Measurements from ENCODE around the gene NDRG3.
A peak's percentile ranks its signal among the peaks of the same experiment; 100 is the strongest.

- TF ChIP-seq EZH2 (optimal IDR thresholded peaks at IDR 0.05; ENCODE audit: low read depth, low read length): no peak
- TF ChIP-seq CTCF (IDR thresholded peaks at IDR 0.05; ENCODE audit: low read length): peak; percentile 89
- no peak for TF ChIP-seq EZH2phosphoT487 (IDR thresholded peaks at IDR 0.05; ENCODE audit: low read length)
Observed at GRCh38 chr20:36605399-36606157, 140.3 kb downstream of the NDRG3 start, which contains the start of gene RAB5IF.
